ENCODE measurements around the gene WIPI1.

- TF ChIP-seq POLR2A (IDR thresholded peaks at IDR 0.05) (no peak), POLR2AphosphoS5 (IDR thresholded peaks at IDR 0.05) (no peak)
- TF ChIP-seq, protein P1, sequence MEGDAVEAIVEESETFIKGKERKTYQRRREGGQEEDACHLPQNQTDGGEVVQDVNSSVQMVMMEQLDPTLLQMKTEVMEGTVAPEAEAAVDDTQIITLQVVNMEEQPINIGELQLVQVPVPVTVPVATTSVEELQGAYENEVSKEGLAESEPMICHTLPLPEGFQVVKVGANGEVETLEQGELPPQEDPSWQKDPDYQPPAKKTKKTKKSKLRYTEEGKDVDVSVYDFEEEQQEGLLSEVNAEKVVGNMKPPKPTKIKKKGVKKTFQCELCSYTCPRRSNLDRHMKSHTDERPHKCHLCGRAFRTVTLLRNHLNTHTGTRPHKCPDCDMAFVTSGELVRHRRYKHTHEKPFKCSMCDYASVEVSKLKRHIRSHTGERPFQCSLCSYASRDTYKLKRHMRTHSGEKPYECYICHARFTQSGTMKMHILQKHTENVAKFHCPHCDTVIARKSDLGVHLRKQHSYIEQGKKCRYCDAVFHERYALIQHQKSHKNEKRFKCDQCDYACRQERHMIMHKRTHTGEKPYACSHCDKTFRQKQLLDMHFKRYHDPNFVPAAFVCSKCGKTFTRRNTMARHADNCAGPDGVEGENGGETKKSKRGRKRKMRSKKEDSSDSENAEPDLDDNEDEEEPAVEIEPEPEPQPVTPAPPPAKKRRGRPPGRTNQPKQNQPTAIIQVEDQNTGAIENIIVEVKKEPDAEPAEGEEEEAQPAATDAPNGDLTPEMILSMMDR (IDR thresholded peaks at IDR 0.05) = no peak
Observed at GRCh38 chr17:68396226-68397107, 60.8 kb downstream of the WIPI1 start.
